Vagina (tissue), 2 donors: ENCODE results near the gene ITGAL.

ENCODE experiments used
- POLR2A ChIP-seq, 2 donors: fragments of 450-650 bp; IDR thresholded peaks; one replicate each; pipeline ENCODE4 v1.6.1; 2017; ENCODE audit warnings: antibody characterized with exemption in 2 of 2, mild to moderate bottlenecking in 2 of 2, moderate library complexity in 2 of 2
- POLR2AphosphoS5 ChIP-seq, 2 donors: sonication (generic); formaldehyde crosslinking; IDR thresholded peaks; one replicate each; pipeline ENCODE4 v1.9.0; 2017; ENCODE audit warnings: antibody characterized with exemption in 2 of 2, mild to moderate bottlenecking in 2 of 2, low read depth in 1 of 2; ENCODE audit not compliant: insufficient read depth in 1 of 2
- TF ChIP-seq, protein P1 (sequence below), 3 experiments: fragments of 450-650 bp in 2 of 3; fragments of 200-600 bp in 1 of 3; sonication (generic) in 1 of 3; IDR thresholded peaks; one replicate each; pipeline ENCODE4 v1.5.1; 2017 to 2019; ENCODE audit warnings: antibody characterized with exemption in 3 of 3, mild to moderate bottlenecking in 2 of 3, moderate library complexity in 2 of 3

DNA sequence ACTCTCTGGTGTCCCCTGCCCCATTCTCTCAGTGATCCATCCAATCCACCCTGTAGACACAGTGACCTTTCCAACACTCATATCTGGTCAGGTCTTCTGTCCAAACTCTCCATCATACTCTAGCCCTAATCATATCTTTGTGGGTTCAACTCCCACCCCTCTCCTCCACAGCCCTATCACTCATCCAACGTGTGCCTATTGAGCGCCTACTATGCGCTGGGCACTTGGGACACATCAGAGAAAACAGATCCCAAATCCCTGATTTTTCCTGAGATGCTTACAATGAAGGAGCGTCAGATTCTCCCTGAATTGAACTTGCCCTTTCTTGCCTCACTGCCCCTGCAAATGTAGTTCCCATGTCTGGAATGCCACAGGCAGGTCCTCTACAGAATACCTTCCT, 44.5 kb upstream of the ITGAL start:
- TF ChIP-seq, protein P1, sequence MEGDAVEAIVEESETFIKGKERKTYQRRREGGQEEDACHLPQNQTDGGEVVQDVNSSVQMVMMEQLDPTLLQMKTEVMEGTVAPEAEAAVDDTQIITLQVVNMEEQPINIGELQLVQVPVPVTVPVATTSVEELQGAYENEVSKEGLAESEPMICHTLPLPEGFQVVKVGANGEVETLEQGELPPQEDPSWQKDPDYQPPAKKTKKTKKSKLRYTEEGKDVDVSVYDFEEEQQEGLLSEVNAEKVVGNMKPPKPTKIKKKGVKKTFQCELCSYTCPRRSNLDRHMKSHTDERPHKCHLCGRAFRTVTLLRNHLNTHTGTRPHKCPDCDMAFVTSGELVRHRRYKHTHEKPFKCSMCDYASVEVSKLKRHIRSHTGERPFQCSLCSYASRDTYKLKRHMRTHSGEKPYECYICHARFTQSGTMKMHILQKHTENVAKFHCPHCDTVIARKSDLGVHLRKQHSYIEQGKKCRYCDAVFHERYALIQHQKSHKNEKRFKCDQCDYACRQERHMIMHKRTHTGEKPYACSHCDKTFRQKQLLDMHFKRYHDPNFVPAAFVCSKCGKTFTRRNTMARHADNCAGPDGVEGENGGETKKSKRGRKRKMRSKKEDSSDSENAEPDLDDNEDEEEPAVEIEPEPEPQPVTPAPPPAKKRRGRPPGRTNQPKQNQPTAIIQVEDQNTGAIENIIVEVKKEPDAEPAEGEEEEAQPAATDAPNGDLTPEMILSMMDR (IDR thresholded peaks at IDR 0.05), result no peak
- TF ChIP-seq POLR2A (IDR thresholded peaks at IDR 0.05), result no peak
- TF ChIP-seq POLR2AphosphoS5 (IDR thresholded peaks at IDR 0.05; ENCODE audit: insufficient read depth in 1 of 2, low read depth in 1 of 2), result no peak
